ENCODE measurements around the gene ZNF710. TPM values are rescaled to one million over a fixed set of nuclear protein-coding genes. Genes with fewer than 3 reads are reported as not detected.
A peak's percentile ranks its signal among the peaks of the same experiment; 100 is the strongest.

ZNF710 gene
- total and polyA plus RNA-seq, 2 experiments from 2014 or later = 15.9 to 18.2 TPM

GRCh38 chr15:90004671-90005070 is 3.5 kb downstream of the ZNF710 start:
- Histone ChIP-seq H3K4me1 (ENCODE audit: insufficient read depth) (peaks cover 34% of the 10 kb centered on the region), H3K27me3 (ENCODE audit: insufficient read depth) (peaks cover 12% of the 10 kb centered on the region), H3K36me3 (ENCODE audit: insufficient read depth) (no peaks in the 10 kb centered on the region), H3F3A (replicated peaks; ENCODE audit: low read depth) (peaks cover 2% of the 10 kb centered on the region; the same call in 1 of the 2 replicates), H4K20me1 (replicated peaks; ENCODE audit: insufficient read depth) (peaks cover 43% of the 10 kb centered on the region), H3K4me3 (no peak overlapping the region), H3K4me2 (peak overlapping the region; percentile 57), H2AFZ (no peak overlapping the region), H3K27ac (ENCODE audit: low read depth) (no peak overlapping the region), H3K9me2 (ENCODE audit: insufficient read depth) (no peaks in the 10 kb centered on the region), H3K79me2 (replicated peaks; ENCODE audit: insufficient read depth) (peaks cover 69% of the 10 kb centered on the region)
- ATAC-seq = no peak
- Mint-ChIP-seq H3K36me3 (ENCODE audit: low read depth) (peaks cover 10% of the 10 kb centered on the region), H3K27ac (no peak overlapping the region), H3K9me3 (peaks cover 4% of the 10 kb centered on the region; the same call in 1 of the 3 replicates), H3K4me1 (peaks cover 50% of the 10 kb centered on the region), H3K27me3 (ENCODE audit: insufficient read depth, low read depth, poor library complexity) (peaks cover 26% of the 10 kb centered on the region), H3K4me3 (peak overlapping the region; percentile 9; the same call in 1 of the 3 replicates)
- TF ChIP-seq EZH2phosphoT487 (IDR thresholded peaks at IDR 0.05; ENCODE audit: unreplicated experiment) (no peak), CTCF (conservative IDR thresholded peaks at IDR 0.05; ENCODE audit: low read depth in 2 of 2) (no peak), CREB1 (CRISPR knock-in tag; IDR thresholded peaks at IDR 0.05; ENCODE audit: low read depth) (no peak)
- DNase-seq (ENCODE audit: low spot score) = no peak

GRCh38 chr15:90006217-90007075 is 5.3 kb downstream of the ZNF710 start:
- ATAC-seq (peak; percentile 11), DNase-seq (ENCODE audit: low spot score) (no peak)
- Mint-ChIP-seq H3K36me3 (ENCODE audit: low read depth) (peaks cover 15% of the 10 kb centered on the region; the same call in 2 of the 3 replicates), H3K27ac (no peak overlapping the region), H3K9me3 (peaks cover 4% of the 10 kb centered on the region; the same call in 2 of the 3 replicates), H3K27me3 (ENCODE audit: insufficient read depth, low read depth, poor library complexity) (peaks cover 22% of the 10 kb centered on the region), H3K4me3 (no peak overlapping the region; the same call in 2 of the 3 replicates), H3K4me1 (peaks cover 46% of the 10 kb centered on the region)
- no peaks in the 10 kb centered on the region for H3K9me2 ChIP-seq (ENCODE audit: insufficient read depth)
- H3K27ac ChIP-seq (ENCODE audit: low read depth) = no peak overlapping the region
- no peaks in the 10 kb centered on the region; the same call in 1 of the 2 replicates for H3F3A ChIP-seq (replicated peaks; ENCODE audit: low read depth)
- H4K20me1 ChIP-seq (replicated peaks; ENCODE audit: insufficient read depth) = peaks cover 46% of the 10 kb centered on the region
- H3K4me1 ChIP-seq (ENCODE audit: insufficient read depth) = peaks cover 34% of the 10 kb centered on the region
- H2AFZ ChIP-seq = no peak overlapping the region
- peaks cover 3% of the 10 kb centered on the region; the same call in 1 of the 2 replicates for H3K36me3 ChIP-seq (ENCODE audit: insufficient read depth)
- no peak overlapping the region for H3K4me3 ChIP-seq
- H3K4me2 ChIP-seq = 0 out of 2 replicates have a peak overlapping the region, but pooled peaks have one; percentile 35
- peaks cover 12% of the 10 kb centered on the region for H3K27me3 ChIP-seq (ENCODE audit: insufficient read depth)
- peaks cover 87% of the 10 kb centered on the region for H3K79me2 ChIP-seq (replicated peaks; ENCODE audit: insufficient read depth)
- TF ChIP-seq JUNB (IDR thresholded peaks at IDR 0.05; ENCODE audit: unreplicated experiment) (no peak), ZNF114 (CRISPR knock-in tag; IDR thresholded peaks at IDR 0.05) (no peak), ZNF331 (CRISPR knock-in tag; IDR thresholded peaks at IDR 0.05; ENCODE audit: low read depth) (no peak), CREB1 (CRISPR knock-in tag; IDR thresholded peaks at IDR 0.05; ENCODE audit: low read depth) (no peak), EZH2phosphoT487 (IDR thresholded peaks at IDR 0.05; ENCODE audit: unreplicated experiment) (no peak), NANOG (IDR thresholded peaks at IDR 0.05; ENCODE audit: borderline replicate concordance) (no peak), EZH2 (IDR thresholded peaks at IDR 0.05; ENCODE audit: low read depth, unreplicated experiment) (no peak), STAT1 (IDR thresholded peaks at IDR 0.05; ENCODE audit: unreplicated experiment) (no peak)
- TF ChIP-seq, protein P1, sequence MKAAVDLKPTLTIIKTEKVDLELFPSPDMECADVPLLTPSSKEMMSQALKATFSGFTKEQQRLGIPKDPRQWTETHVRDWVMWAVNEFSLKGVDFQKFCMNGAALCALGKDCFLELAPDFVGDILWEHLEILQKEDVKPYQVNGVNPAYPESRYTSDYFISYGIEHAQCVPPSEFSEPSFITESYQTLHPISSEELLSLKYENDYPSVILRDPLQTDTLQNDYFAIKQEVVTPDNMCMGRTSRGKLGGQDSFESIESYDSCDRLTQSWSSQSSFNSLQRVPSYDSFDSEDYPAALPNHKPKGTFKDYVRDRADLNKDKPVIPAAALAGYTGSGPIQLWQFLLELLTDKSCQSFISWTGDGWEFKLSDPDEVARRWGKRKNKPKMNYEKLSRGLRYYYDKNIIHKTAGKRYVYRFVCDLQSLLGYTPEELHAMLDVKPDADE (IDR thresholded peaks at IDR 0.05) = no peak
- TF ChIP-seq, protein P2, sequence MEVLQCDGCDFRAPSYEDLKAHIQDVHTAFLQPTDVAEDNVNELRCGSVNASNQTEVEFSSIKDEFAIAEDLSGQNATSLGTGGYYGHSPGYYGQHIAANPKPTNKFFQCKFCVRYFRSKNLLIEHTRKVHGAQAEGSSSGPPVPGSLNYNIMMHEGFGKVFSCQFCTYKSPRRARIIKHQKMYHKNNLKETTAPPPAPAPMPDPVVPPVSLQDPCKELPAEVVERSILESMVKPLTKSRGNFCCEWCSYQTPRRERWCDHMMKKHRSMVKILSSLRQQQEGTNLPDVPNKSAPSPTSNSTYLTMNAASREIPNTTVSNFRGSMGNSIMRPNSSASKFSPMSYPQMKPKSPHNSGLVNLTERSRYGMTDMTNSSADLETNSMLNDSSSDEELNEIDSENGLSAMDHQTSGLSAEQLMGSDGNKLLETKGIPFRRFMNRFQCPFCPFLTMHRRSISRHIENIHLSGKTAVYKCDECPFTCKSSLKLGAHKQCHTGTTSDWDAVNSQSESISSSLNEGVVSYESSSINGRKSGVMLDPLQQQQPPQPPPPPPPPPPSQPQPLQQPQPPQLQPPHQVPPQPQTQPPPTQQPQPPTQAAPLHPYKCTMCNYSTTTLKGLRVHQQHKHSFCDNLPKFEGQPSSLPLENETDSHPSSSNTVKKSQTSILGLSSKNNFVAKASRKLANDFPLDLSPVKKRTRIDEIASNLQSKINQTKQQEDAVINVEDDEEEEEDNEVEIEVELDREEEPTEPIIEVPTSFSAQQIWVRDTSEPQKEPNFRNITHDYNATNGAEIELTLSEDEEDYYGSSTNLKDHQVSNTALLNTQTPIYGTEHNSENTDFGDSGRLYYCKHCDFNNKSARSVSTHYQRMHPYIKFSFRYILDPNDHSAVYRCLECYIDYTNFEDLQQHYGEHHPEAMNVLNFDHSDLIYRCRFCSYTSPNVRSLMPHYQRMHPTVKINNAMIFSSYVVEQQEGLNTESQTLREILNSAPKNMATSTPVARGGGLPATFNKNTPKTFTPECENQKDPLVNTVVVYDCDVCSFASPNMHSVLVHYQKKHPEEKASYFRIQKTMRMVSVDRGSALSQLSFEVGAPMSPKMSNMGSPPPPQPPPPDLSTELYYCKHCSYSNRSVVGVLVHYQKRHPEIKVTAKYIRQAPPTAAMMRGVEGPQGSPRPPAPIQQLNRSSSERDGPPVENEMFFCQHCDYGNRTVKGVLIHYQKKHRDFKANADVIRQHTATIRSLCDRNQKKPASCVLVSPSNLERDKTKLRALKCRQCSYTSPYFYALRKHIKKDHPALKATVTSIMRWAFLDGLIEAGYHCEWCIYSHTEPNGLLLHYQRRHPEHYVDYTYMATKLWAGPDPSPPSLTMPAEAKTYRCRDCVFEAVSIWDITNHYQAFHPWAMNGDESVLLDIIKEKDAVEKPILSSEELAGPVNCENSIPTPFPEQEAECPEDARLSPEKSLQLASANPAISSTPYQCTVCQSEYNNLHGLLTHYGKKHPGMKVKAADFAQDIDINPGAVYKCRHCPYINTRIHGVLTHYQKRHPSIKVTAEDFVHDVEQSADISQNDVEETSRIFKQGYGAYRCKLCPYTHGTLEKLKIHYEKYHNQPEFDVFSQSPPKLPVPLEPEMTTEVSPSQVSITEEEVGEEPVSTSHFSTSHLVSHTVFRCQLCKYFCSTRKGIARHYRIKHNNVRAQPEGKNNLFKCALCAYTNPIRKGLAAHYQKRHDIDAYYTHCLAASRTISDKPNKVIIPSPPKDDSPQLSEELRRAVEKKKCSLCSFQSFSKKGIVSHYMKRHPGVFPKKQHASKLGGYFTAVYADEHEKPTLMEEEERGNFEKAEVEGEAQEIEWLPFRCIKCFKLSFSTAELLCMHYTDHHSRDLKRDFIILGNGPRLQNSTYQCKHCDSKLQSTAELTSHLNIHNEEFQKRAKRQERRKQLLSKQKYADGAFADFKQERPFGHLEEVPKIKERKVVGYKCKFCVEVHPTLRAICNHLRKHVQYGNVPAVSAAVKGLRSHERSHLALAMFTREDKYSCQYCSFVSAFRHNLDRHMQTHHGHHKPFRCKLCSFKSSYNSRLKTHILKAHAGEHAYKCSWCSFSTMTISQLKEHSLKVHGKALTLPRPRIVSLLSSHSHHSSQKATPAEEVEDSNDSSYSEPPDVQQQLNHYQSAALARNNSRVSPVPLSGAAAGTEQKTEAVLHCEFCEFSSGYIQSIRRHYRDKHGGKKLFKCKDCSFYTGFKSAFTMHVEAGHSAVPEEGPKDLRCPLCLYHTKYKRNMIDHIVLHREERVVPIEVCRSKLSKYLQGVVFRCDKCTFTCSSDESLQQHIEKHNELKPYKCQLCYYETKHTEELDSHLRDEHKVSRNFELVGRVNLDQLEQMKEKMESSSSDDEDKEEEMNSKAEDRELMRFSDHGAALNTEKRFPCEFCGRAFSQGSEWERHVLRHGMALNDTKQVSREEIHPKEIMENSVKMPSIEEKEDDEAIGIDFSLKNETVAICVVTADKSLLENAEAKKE (CRISPR knock-in tag; IDR thresholded peaks at IDR 0.05) = no peak
